Right lobe of liver (tissue), 4 donors: Measurements from ENCODE around the gene ZDHHC9.

ENCODE experiments used
- POLR2A ChIP-seq: fragments of 450-650 bp; IDR thresholded peaks from one replicate; pipeline ENCODE4 v1.6.1; 2017; ENCODE audit warnings: antibody characterized with exemption, mild to moderate bottlenecking
- TF ChIP-seq, protein P1 (sequence below), 4 donors: fragments of 200-600 bp in 3 of 4; fragments of 450-650 bp in 1 of 4; IDR thresholded peaks; one replicate each; pipeline versions ENCODE4 v1.5.1 to v1.8.0; 2016 to 2022; ENCODE audit warnings: antibody characterized with exemption in 4 of 4, mild to moderate bottlenecking in 2 of 4
- donor health status: DM: no; HTN: no; CAD: no.
- donor health status: DM: no; HTN: no; CAD: no.
- donor health status: DM: no; HTN: yes; CAD: no.

DNA sequence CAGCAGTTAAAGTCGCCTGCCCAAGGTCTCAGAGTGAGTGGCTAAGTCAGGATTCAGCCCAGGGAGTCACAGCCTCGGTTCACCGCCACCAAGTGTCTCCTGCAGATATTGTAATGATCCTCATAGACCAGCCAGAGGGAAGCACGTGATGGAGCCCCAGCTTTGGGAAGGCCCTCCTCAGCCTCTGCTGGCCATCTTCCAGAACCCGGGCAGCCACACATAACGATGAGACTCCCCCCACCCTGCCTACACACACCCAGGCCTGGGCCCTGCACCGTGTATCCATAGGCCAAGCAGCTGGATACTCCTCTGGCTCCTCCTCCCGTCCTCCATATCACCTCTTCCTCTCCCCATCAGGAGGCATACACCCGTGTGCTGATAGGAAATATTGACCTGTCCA lies 83.5 kb downstream of the ZDHHC9 start:
- no peak for TF ChIP-seq POLR2A
- TF ChIP-seq, protein P1, sequence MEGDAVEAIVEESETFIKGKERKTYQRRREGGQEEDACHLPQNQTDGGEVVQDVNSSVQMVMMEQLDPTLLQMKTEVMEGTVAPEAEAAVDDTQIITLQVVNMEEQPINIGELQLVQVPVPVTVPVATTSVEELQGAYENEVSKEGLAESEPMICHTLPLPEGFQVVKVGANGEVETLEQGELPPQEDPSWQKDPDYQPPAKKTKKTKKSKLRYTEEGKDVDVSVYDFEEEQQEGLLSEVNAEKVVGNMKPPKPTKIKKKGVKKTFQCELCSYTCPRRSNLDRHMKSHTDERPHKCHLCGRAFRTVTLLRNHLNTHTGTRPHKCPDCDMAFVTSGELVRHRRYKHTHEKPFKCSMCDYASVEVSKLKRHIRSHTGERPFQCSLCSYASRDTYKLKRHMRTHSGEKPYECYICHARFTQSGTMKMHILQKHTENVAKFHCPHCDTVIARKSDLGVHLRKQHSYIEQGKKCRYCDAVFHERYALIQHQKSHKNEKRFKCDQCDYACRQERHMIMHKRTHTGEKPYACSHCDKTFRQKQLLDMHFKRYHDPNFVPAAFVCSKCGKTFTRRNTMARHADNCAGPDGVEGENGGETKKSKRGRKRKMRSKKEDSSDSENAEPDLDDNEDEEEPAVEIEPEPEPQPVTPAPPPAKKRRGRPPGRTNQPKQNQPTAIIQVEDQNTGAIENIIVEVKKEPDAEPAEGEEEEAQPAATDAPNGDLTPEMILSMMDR (IDR thresholded peaks at IDR 0.05), result no peak
